DMS114 treated with DMSO at 0.1 percent for 48 hours (cell line): ENCODE results near the gene ZBTB22.
A peak's percentile ranks its signal among the peaks of the same experiment; 100 is the strongest.

Experiments used
- DNase-seq: peaks from one replicate; lab custom pipeline; 2025; ENCODE audit not compliant: unreplicated experiment; lab: John Stamatoyannopoulos, UW

Gene ZBTB22

GRCh38 chr6:33329058-33329457, 11.5 kb upstream of the ZBTB22 start:
- no peak for DNase-seq

DNA sequence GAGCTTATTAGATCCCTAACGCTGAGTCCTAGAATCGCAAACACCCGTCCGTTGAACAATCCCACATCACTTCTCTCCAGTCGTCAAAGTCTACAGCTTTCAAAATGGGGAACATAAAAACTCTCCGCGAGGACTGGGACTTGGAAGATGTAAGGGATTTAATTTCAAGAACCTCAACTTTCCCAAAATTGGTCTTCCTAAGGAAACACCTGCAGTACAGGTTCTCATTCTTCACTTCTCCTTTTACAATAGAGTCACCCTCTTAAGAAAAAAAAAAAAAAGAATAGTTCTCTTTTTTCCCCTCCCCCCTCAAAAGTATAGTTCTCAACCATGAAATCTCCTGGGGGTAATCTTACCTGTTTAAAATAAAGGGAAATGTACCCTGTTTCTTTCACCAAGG, 6.6 kb upstream of the ZBTB22 start:
- DNase-seq: no peak

DNA sequence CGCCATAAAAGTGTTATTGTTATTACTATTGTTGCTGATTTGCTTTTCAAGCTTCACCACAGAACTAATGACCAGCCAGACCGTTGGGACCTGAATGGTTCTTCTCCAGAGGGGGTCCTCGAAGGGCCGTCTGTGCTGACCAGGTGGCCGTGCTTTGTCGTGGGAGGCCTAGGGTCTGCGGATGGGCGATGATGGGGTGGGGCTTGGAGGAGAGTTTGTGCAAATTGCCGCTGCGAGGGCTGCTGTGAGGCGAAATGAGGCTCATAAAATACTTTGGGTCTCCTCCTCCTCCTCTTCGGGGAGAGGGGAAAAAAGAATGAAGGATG, 6.0 kb upstream of the ZBTB22 start:
- no peak for DNase-seq

- no peak for DNase-seq
Observed at GRCh38 chr6:33321227-33321626, 3.7 kb upstream of the ZBTB22 start.

- no peak for DNase-seq
Observed at GRCh38 chr6:33320315-33321181, 3.0 kb upstream of the ZBTB22 start.

GRCh38 chr6:33319939-33320314, 2.4 kb upstream of the ZBTB22 start:
- DNase-seq: no peak

GRCh38 chr6:33318426-33319073, 1.0 kb upstream of the ZBTB22 start:
- no peak for DNase-seq

DNA sequence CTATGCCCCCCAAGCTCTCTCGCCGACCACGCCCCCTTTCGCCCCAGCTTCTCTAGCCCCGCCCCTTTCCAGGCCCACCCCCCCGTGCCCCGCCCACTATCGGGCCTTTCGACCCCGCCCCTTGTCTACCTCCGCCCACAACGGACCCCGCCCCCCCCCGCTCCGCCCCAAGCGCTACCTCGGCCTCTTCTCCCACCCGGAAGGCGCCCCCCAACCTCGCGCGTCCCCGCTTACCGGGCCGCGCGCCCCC, 200 bp downstream of the ZBTB22 start:
- no peak for DNase-seq

DNA sequence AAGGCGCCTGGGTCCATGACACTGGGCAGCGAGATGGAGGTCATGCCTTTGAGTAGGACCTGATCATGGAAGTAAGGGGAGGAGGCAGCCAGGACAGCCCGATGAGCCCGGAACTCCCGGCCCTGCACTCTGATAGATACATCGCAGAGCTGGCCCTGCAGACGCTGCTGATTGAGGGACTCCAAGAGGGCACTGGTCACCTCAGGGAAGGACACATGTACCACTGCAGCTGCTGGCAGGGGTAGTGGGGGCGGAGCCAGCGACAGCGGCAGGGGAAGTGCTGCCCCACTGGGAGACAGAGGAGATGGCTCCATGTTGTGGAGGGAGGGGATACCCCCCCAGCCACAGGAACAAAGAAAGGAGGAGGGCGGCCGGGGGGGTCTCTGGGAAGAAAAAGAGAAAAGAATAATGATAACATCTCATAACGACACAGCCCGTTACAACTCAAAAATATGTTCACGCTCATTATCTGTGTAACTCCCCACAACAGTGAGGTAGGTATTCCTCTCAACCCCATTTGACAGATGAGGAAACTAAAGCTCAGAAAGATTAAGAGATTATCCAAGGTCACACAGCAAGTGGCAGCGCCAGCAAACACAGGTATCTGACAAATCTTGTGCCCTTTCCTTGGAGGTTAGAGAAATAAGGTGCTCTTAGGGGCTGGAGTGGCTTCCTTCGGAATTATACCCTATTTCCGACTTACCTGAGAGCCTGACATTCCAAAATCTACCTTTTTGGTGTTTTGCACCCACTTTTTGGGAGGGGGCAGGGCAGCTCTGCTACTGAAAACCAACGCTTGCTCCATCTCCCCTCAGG, 733 bp downstream of the ZBTB22 start:
- no peak for DNase-seq

GRCh38 chr6:33315793-33316602, 1.5 kb downstream of the ZBTB22 start:
- no peak for DNase-seq

- peak; percentile 43 for DNase-seq
Observed at GRCh38 chr6:33314943-33315792, 2.4 kb downstream of the ZBTB22 start.

- DNase-seq: peak; percentile 43
Observed at GRCh38 chr6:33314515-33314942, 3.0 kb downstream of the ZBTB22 start.

DNA sequence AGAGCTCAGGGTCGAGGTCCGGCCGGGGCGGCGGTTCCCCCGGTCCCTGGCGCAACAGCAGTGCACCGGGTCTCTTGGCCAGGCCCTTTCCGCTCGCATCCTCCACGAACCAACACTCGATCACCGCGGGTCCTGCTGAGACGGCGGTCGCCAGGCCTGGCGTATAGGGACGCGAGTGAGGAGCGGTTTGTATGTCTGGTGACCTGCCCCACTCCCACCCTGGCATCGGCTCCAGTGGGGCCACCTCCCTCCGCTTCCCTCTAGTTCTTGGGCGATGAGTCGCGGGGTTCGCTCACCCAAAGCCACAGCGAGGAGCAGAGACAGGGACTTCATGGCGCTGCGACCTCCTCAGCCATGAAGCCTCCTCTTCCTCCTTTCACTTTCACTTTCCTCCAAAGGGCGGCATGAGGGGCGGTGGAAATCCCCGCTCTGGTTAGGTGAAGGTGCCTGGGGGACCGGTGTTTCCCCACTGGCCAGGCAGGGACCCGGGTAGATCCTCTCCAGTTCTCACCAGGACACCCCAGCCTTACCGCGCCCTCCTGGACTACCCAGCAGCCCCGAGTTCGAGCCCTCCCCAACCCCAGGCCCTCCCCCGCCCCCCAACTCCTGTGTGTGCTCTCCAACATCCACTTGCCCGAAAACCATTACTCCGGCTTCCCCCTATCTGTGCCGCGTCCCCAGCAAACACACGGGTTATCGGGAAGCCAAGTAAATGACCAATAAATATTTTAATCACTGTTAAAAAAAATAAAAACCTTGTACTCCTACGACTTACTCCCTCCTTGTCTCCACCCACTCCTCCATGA, 3.6 kb downstream of the ZBTB22 start, which contains the start of gene TAPBP:
TSS of gene TAPBP (minus strand) at position 370 of the 806 bp plus-strand sequence. CDS start at position 333, 37 bp downstream.
- DNase-seq: no peak

DNA sequence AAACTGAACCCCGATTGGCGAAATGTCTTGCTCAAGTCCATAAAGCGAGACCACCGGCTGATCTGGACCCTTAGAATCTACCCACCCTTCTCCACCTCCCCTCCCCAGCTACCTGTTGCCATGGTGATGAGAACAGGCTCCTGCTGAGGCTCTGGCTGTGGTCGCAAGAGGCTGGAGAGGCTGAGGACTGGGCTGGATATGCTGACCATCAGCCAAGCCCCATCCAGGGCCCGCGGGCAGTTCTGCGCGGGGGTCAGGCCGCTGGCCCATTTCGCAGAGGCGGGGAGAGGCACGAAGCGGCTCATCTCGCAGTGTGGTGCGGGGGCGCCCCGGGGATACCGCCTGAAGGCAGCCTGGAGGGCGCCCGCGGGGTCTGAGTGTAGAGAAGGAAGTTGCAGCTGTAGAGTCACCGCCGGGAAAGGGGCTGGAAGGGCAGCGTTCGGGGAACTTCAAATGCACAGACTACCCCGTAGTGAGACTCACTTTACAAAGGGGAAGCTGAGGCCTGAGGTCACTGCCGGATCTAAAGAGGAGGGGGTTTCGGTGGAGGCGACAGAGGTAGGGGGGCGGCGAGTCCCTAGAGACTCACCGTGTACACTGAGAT, 4.3 kb downstream of the ZBTB22 start:
- DNase-seq: no peak

- peak; percentile 78 for DNase-seq
Observed at GRCh38 chr6:33312361-33313104, 5.0 kb downstream of the ZBTB22 start.

GRCh38 chr6:33306356-33306755, 11.2 kb downstream of the ZBTB22 start:
- DNase-seq: no peak

DNA sequence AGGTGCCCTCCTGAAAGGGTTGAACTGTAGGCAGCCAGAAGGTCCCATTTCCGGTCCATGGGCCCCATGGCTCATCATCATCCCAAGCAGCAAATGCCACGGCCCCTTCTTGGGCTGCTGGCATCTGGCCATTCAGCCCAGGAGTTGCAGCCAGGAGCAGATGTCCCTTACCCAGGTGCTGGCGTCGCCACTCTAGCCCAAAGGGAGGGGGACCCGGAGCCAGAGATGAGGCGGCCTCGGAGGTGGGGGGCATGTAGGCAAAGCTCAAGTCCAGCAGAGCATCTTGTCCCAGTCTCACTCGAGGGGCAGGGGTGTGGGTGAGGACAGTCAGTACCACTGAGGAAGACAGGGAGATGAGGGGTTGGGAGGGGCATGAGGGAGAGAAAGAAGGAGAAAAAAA, 12.5 kb downstream of the ZBTB22 start:
- DNase-seq: no peak

DNA sequence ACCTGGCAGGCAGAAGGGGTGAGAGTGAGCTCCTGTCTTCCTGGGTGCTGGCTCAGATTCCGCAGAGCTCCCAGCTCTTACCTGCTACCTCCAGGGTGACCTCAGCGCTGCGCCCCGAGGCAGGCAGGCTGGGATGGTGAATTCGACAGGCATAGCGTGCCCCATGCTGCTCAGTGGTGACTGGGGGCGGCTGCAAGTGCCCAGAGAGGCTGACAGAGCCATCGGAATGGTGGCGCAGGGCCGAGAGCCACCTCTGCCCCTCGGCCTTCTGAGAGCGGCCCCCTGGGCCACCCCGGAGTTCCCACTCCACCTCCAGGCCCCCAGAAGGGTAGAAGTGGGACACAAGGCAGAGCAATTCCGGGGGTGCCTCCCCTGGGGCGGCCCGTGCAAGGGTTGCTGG, 13.3 kb downstream of the ZBTB22 start:
- DNase-seq: no peak
